HEK293T (cell line): ENCODE data around the gene TBX2.

Experiments used
- BHLHE40 ChIP-seq: fragments of 450-650 bp; IDR thresholded peaks from 2 replicates; pipeline ENCODE4 v1.6.1; 2016; ENCODE audit warnings: mild to moderate bottlenecking, moderate library complexity, borderline replicate concordance
- CTBP1 ChIP-seq: fragments of 450-650 bp; IDR thresholded peaks from 2 replicates; pipeline ENCODE4 v1.6.1; 2016; ENCODE audit warnings: borderline replicate concordance
- ELF4 ChIP-seq: fragments of 450-650 bp; IDR thresholded peaks from 2 replicates; pipeline ENCODE4 v1.6.1; 2017; ENCODE audit warnings: antibody characterized with exemption
- FOXA1 ChIP-seq: fragments of 450-650 bp; IDR thresholded peaks from 2 replicates; pipeline ENCODE4 v1.6.1; 2016; ENCODE audit warnings: mild to moderate bottlenecking
- FOXK2 ChIP-seq: fragments of 450-650 bp; IDR thresholded peaks from 2 replicates; pipeline ENCODE4 v1.6.1; 2016; ENCODE audit warnings: mild to moderate bottlenecking
- FOXM1 ChIP-seq: fragments of 450-650 bp; IDR thresholded peaks from 2 replicates; pipeline ENCODE4 v1.6.1; 2017; ENCODE audit warnings: mild to moderate bottlenecking, borderline replicate concordance
- HDGF ChIP-seq: fragments of 450-650 bp; IDR thresholded peaks from 2 replicates; pipeline ENCODE4 v1.6.1; 2017; ENCODE audit warnings: antibody characterized with exemption, borderline replicate concordance
- L3MBTL2 ChIP-seq: fragments of 450-650 bp; conservative IDR thresholded peaks from 2 replicates; pipeline ENCODE4 v1.6.1; 2016; ENCODE audit warnings: mild to moderate bottlenecking
- NFRKB ChIP-seq: fragments of 450-650 bp; IDR thresholded peaks from 2 replicates; pipeline ENCODE4 v1.6.1; 2016; ENCODE audit warnings: mild to moderate bottlenecking, moderate library complexity
- SP1 ChIP-seq: fragments of 450-650 bp; IDR thresholded peaks from 2 replicates; pipeline ENCODE4 v1.6.1; 2017
- SUZ12 ChIP-seq: fragments of 450-650 bp; IDR thresholded peaks from 2 replicates; pipeline ENCODE4 v1.6.1; 2016; ENCODE audit warnings: mild to moderate bottlenecking
- TARDBP ChIP-seq: fragments of 450-650 bp; IDR thresholded peaks from 2 replicates; pipeline ENCODE4 v1.6.1; 2016
- ZNF384 ChIP-seq: fragments of 450-650 bp; IDR thresholded peaks from 2 replicates; pipeline ENCODE4 v1.6.1; 2016
- TF ChIP-seq, protein P1 (sequence below): fragments of 450-650 bp; IDR thresholded peaks from 2 replicates; pipeline ENCODE4 v1.6.1; 2016

DNA sequence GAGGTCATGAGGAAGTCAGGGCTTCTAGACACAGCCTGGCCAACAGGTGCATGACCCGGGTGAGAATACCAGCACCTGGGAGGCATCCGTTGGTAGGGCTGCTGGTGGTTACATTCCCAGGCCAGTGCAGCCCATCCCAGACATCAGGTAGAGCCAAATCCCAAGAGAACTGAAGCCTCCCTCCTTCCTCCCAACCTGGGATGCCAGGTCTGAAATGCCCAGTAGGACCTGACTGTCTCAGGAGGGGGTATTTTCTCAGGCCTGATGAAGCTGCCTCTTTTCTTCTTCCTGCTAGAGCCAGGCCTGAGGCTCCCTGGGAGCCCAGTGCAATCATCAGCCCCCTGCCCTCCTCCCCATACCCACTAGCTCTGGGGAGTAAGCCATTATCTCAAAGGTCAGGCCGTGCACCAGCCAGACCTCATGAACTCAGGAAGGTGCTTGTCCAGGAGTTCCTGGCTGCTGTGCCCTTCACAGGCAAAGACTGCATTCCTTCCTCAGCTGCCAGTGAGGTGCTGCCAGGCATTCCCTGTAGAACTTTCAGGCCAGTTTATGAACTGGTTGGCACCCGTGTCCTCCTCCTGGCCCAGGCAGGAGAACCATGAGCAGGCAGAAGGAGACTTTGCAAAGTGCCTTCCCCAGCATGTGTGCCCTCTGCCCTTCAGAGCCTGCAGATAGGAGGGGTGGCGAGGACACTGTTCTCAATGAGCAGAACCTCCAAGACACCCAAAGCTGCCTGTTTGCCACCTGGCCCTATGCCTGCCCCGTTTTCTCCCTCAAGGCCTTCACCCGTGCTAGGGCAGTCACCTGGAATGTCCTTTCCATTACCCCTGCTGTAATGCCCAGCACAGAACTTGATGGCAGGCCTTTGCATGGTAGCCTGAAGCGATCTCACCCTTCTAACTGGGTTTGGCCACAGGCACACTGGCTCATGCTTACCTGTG lies 7.6 kb downstream of the TBX2 start:
- TF ChIP-seq CTBP1 (no peak), FOXA1 (no peak), SUZ12 (no peak), BHLHE40 (no peak), FOXM1 (no peak), SP1 (no peak), HDGF (no peak), NFRKB (no peak), ZNF384 (no peak), ELF4 (no peak), FOXK2 (no peak), TARDBP (no peak), L3MBTL2 (no peak)
- TF ChIP-seq, protein P1, sequence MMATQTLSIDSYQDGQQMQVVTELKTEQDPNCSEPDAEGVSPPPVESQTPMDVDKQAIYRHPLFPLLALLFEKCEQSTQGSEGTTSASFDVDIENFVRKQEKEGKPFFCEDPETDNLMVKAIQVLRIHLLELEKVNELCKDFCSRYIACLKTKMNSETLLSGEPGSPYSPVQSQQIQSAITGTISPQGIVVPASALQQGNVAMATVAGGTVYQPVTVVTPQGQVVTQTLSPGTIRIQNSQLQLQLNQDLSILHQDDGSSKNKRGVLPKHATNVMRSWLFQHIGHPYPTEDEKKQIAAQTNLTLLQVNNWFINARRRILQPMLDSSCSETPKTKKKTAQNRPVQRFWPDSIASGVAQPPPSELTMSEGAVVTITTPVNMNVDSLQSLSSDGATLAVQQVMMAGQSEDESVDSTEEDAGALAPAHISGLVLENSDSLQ = no peak
